ENCODE data around the gene GYS1.

DNA sequence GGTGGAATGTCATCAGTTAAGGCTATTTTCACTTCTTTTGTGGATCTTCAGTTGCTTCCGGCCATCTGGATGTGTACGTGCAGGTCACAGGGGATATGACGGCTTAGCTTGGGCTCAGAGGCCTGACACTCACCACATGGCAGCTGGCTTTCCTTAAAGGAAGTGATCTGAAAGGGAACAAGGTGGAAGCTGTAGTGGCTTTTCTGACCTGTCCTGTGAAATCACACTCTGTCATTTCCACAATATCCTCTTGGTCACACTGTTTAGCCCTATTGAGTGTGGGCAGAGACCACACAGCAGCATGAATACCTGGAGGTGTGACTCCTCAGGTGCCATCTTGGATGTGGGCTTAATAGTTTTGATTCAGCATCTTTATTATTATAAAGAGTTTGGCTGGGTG, 43.0 kb downstream of the GYS1 start:
- TF ChIP-seq, protein P1, sequence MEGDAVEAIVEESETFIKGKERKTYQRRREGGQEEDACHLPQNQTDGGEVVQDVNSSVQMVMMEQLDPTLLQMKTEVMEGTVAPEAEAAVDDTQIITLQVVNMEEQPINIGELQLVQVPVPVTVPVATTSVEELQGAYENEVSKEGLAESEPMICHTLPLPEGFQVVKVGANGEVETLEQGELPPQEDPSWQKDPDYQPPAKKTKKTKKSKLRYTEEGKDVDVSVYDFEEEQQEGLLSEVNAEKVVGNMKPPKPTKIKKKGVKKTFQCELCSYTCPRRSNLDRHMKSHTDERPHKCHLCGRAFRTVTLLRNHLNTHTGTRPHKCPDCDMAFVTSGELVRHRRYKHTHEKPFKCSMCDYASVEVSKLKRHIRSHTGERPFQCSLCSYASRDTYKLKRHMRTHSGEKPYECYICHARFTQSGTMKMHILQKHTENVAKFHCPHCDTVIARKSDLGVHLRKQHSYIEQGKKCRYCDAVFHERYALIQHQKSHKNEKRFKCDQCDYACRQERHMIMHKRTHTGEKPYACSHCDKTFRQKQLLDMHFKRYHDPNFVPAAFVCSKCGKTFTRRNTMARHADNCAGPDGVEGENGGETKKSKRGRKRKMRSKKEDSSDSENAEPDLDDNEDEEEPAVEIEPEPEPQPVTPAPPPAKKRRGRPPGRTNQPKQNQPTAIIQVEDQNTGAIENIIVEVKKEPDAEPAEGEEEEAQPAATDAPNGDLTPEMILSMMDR (IDR thresholded peaks at IDR 0.05): no peak
- no peak for TF ChIP-seq POLR2A (IDR thresholded peaks at IDR 0.05)

All from tibial nerve (tissue), 3 donors.